ENCODE measurements around the gene MESP2.

DNA sequence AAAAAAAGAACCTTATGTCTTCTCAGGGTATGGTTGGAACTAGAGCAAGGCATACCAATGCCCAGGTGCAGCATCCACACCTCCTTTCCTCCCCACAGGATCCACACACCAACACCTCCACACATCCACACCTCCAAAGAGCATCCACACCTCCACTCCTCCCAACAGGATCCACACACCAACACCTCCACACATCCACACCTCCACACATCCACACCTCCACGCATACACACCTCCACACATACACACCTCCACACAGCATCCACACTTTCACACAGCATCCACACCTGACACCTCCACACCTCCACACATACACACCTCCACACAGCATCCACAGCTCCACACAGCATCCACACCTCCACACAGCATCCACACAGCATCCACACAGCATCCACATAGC, 30.4 kb upstream of the MESP2 start:
- TF ChIP-seq, protein P1, sequence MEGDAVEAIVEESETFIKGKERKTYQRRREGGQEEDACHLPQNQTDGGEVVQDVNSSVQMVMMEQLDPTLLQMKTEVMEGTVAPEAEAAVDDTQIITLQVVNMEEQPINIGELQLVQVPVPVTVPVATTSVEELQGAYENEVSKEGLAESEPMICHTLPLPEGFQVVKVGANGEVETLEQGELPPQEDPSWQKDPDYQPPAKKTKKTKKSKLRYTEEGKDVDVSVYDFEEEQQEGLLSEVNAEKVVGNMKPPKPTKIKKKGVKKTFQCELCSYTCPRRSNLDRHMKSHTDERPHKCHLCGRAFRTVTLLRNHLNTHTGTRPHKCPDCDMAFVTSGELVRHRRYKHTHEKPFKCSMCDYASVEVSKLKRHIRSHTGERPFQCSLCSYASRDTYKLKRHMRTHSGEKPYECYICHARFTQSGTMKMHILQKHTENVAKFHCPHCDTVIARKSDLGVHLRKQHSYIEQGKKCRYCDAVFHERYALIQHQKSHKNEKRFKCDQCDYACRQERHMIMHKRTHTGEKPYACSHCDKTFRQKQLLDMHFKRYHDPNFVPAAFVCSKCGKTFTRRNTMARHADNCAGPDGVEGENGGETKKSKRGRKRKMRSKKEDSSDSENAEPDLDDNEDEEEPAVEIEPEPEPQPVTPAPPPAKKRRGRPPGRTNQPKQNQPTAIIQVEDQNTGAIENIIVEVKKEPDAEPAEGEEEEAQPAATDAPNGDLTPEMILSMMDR (IDR thresholded peaks at IDR 0.05; ENCODE audit: low read length): no peak
- no peak for TF ChIP-seq EZH2phosphoT487 (IDR thresholded peaks at IDR 0.05; ENCODE audit: low read length)
